HTR-8/SVneo (cell line): ENCODE results near the gene IQGAP3.
"Not testable (repeated sequence)": the region's sequence is repeated elsewhere in the genome, so short reads cannot be mapped to it uniquely, and the experiment has no call there.

Experiments used
- DNase-seq: peaks from one replicate; pipeline ENCODE4 v3.0.0; 2011; ENCODE audit warnings: low spot score, mixed read lengths; ENCODE audit not compliant: insufficient read length
- FAIRE-seq: peaks from 2 replicates; lab custom pipeline; 2011; peaks lifted over from hg19 to GRCh38; lab: Jason Lieb, UNC

The IQGAP3 gene

DNA sequence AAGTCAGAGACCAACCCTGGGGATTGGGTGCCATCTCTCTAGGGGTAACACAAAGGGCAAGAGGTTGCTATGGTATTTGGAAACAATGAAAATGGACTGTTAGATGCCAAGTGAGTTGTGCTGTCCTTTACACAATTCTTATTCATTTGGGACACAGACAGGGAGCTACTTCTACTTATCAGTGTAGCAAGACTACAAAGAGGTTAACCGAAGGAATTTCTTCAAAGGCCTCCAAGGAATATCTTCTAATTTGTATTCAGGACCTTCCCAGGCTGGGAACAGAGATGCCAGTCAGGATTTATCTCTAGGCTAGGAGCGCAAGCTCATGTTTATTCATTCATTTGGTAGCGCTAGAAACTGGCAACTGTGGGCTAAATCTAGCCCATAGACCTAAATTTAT, 21.8 kb upstream of the IQGAP3 start:
- FAIRE-seq (no peak), DNase-seq (no peak)

GRCh38 chr1:156593661-156593989, 21.3 kb upstream of the IQGAP3 start:
- no peak for FAIRE-seq
- no peak for DNase-seq

- no peak for DNase-seq
- no peak for FAIRE-seq
Measured at GRCh38 chr1:156592910-156593660, 20.7 kb upstream of the IQGAP3 start.

- FAIRE-seq (no peak), DNase-seq (no peak)
Measured at GRCh38 chr1:156592158-156592909, 20.0 kb upstream of the IQGAP3 start.

GRCh38 chr1:156591432-156592157, 19.2 kb upstream of the IQGAP3 start, which contains the start of gene NAXE:
Gene NAXE (plus strand): TSS chr1:156591776. CDS start chr1:156591805, 29 bp downstream.
- FAIRE-seq: no peak
- peak; percentile 71 for DNase-seq

DNA sequence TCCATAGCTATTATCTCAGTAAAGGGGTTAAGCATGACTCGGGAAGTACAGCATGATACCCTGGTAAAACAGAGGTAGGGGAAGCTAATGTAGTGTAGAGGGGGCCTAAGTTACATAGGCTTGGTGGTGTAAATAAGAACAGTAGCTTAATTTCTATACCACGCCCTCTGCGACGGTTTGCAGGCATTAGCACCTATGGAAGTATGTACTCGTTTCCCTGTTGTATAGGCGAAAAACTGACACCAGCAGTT, 18.7 kb upstream of the IQGAP3 start:
- no peak for FAIRE-seq

DNA sequence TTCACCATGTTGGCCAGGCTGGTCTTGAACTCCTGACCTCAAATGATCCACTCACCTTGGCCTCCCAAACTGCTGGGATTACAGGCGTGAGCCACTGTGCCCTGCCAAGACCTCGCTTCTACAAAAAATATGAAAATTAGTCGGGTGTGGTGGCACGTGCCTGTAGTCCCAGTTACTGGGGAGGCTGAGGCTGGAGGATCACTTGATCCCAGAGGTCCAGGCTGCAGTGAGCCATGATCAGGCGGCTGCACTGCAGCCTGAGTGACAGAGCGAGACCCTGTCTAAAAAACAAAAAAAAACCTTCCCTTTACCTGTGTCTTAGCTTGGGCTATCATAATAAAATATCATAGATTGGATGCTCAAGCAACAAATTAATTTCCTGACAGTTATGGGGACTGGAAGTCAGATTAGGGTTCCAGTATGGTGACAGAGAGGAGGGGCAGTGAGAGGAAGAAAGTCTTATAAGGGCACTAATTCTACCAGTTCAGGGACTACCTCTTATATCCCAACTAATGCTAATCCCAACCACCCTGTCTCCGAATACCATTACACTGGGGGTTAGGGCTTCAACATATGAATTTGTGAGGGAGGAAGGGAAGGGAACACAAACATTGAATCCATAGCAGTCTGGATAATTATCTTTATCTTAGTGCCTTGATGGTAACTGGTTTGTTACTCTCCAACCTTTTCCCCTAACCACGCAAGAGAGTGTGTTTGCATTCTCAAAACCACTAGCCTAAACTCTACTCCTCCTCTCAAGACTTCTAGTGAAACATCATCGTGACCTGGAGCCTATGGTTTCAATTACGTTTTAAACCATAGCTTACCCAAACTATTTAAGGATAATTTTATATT, 18.2 kb upstream of the IQGAP3 start:
- DNase-seq: no peak
- FAIRE-seq: no peak

More for the DNA sequence above, 18.7 kb upstream of the IQGAP3 start:
- DNase-seq: no peak

DNA sequence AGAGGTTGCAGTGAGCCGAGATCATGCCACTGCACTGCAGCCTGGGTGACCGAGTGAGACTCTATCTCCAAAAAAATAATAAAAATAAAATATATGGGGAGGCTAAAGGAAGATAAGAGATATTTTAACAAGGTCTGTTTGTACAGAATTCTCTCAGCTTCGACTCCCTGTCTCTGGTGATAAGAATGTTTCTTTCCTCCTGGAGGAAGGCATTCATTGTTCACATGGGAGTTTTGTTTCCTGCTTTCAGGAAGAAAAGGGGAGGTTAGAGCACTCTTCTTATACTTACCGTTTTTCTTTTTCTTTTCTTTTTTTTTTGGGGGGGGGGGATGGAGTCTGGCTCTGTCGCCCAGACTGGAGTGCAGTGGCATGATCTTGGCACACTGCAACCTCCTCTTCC, 17.2 kb upstream of the IQGAP3 start:
- DNase-seq (no peak), FAIRE-seq (no peak)

GRCh38 chr1:156587927-156588326, 15.6 kb upstream of the IQGAP3 start:
- not testable (repeated sequence) for FAIRE-seq, DNase-seq

DNA sequence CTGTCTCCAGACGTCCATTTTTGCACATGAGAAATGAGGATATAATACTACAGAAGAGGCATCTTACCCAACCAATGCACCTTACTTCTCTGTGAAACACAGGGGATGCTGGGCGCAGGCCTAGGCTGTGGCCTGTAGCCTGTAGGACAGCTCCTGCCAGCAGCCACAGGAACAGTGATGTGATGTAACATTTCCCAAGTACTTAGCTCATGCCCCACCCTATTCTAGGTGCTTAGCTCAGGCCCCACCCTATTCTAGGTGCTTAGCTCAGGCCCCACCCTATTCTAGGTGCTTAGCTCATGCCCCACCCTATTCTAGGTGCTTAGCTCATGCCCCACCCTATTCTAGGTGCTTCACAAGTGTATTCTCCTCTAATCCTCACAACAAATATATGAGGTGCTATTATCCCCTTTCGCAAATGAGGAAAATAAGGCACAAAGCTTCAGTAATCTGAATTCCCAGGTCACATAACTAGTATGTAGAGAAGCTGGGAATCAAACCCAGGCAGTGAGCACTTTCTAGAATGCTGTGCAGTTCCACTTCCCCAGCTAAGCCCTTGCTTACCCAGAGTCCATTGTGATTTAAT, 14.6 kb upstream of the IQGAP3 start:
- DNase-seq (no peak), FAIRE-seq (no peak)

- FAIRE-seq (no peak), DNase-seq (no peak)
Measured at GRCh38 chr1:156586323-156586722, 14.0 kb upstream of the IQGAP3 start.

GRCh38 chr1:156584813-156585212, 12.4 kb upstream of the IQGAP3 start:
- DNase-seq (peak; percentile 18), FAIRE-seq (no peak)

DNA sequence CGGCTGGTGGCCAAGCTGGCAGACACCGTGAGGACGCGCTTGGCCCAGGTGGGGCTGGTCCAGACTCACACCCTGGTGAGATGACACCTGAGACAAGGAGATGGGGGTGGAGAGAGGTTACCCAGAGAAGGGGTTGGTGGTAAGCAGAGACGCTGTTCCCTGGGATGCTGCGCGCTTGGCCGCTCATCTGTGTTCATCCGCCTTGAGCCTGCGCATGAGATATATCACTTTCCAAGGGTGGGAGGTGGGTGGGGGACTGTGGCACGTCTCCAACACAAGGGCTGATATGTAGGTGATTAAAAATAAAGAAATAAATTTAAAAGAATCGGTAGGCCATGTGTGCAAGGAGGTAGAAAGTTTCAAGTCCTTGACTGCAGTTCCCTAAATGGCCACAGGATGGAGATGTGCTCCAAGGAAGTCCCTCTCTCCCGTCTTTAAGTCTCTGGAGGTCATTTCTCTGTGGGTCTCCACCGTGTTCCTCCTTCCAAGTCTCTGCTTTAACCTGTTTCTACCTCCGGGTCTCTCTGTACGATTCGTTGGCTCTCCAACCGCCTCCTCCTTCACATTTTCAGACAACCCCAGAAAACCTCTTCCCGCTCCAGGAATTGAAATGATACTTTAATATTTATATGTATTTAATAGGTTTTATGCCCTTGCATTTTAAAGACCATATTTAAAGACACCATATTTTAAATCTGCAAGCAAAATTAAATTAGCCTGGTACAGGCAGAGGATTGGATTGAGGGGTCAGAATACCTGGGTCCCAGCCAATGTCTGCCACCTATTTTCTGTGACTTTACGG, 11.7 kb upstream of the IQGAP3 start:
- DNase-seq (peak; percentile 68), FAIRE-seq (no peak)

GRCh38 chr1:156582388-156583017, 10.1 kb upstream of the IQGAP3 start:
- no peak for DNase-seq
- FAIRE-seq: no peak

DNA sequence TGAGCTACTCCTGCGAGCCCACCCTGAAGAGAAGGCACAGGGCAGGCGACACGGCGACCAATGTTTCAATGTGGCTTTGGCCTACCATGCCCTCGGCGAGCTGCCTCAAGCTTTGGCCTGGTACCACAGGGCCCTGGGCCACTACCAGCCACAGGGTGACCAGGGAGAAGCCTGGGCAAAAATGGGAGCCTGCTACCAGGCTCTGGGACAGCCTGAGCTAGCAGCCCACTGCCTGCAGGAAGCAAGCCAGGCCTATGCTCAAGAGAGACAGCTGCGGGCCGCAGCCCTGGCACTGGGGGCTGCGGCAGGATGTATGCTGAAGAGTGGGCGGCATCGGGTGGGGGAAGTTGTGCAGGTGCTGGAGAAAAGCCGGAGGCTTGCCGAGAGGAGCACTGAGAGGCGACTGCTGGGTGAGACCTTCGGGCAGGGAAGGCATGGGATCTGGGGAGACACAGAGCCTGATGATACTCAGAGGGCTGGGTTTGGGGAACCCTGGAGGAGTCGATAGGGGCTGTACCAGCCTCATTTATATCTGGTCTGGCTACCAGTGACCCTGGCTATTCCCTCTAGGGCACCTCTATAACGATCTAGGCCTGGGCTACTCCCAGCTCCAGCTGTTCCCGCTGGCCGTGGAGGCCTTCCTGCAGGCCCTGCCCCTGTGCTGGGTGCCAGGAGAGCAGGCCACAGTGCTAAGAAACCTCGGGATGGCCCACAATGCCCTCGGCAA, 9.5 kb upstream of the IQGAP3 start:
- FAIRE-seq: no peak
- no peak for DNase-seq

DNA sequence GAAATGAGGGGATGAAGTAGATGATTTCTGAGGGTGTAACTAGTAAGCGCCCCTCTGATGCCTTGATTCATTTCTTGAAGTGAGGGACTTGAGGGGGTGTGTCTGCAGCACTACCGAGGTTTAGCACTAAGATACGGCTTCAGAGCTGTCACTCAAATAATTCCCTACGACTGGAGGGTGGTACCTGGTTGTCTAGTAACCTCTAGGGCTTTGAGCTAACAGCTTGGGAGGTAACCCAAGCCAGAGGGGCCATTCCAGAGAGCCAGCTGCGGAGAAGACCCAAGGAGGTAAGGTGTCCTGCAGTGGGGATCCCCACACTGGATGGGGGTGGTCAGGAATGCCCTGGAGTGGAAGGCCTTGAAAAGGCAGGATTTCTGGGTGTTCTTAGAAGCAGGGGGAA, 7.1 kb upstream of the IQGAP3 start, which contains the start of gene TTC24:
TTC24 (plus strand) TSS at position 252 of the 400 bp plus-strand sequence. CDS start 1,642 bp downstream, outside the sequence.
- FAIRE-seq (no peak), DNase-seq (no peak)

DNA sequence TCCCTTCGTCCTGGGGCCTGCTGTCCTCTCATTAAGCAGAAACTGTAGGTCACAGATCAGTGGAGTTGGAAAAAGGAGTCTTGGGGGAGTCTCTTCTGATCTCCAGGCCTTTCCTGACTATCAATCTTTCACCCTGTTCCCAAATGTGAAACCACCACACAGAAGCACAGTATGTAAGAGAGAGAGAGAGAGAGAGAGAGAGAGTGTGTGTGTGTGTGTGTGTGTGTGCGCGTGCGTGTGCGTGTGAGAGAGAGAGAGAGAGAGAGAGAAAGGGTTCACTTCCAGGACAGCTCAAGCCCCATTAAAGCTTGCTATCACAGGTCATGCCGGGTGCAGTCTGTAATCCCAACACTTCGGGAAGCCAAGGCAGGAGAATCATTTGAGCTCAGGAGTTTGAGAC, 5.7 kb upstream of the IQGAP3 start:
- no peak for FAIRE-seq
- DNase-seq: no peak

- no peak for FAIRE-seq
- no peak for DNase-seq
Measured at GRCh38 chr1:156577550-156577949, 5.2 kb upstream of the IQGAP3 start.
